NCI-H748 (cell line): Measurements from ENCODE around the gene SPTAN1.
A peak's percentile ranks its signal among the peaks of the same experiment; 100 is the strongest.

Experiments
- DNase-seq: peaks from one replicate; lab custom pipeline; 2025; ENCODE audit not compliant: unreplicated experiment; lab: John Stamatoyannopoulos, UW

SPTAN1 gene

DNA sequence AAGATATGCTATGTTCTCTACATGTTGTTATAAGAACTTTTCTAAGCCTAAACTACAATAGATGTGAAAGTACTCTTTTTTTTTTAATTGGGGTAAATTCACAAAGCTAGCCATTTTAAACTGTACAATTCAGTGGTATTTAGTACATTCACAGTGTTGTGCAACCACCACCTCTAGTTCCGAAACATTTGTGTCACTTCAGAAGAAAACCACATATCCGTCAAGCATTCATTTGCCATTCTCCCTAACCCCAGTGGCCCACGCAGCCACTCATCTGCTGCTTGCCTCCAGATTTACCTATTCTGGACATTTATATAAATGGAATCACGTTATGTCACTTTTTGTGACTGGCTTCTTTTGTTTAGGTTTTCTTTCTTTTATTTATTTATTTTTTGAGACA, 43.1 kb downstream of the SPTAN1 start:
- DNase-seq = no peak

GRCh38 chr9:128600099-128600498, 47.7 kb downstream of the SPTAN1 start:
- DNase-seq = no peak

- DNase-seq = no peak
Observed at GRCh38 chr9:128603697-128604096, 51.3 kb downstream of the SPTAN1 start.

DNA sequence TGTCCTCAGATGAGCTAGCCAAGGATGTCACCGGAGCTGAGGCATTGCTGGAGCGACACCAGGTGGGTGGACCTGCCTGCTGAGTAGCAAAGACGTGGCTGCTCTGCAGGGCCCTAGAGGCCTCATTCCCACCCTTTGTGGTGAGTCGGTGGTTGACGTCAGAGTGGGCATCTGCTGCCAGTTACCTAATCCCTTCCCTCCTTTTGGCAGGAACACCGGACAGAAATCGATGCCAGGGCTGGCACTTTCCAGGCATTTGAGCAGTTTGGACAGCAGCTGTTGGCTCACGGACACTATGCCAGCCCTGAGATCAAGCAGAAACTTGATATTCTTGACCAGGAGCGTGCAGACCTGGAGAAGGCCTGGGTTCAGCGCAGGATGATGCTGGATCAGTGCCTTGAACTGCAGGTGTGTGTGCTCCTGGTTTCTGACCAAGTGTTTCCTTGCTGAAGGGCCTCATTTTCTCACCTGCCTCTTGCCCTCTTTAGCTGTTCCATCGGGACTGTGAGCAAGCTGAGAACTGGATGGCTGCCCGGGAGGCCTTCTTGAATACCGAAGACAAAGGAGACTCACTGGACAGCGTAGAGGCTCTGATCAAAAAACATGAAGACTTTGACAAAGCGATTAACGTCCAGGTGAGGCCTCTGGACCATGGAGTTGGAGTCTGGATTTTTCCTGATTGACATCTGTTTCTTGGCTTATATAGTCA, 55.4 kb downstream of the SPTAN1 start:
- DNase-seq = no peak

DNA sequence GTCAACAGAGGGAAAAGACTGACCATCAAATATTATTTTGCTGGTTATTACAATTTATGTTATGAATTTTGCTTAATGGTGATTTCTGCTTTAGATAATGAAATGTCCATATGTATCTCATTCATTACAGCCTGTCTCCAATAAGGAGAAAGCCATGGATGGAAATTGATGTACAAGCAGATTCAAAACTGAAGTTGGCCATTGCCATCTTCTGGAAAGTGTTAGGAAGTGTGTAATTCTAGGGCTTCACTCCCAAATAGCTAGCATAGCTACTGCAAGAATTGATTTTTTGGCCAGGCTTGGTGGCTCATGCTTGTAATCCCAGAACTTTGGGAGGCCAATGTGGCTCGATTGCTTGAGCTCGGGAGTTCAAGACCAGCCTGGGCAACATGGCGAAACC, 58.5 kb downstream of the SPTAN1 start:
- no peak for DNase-seq

DNA sequence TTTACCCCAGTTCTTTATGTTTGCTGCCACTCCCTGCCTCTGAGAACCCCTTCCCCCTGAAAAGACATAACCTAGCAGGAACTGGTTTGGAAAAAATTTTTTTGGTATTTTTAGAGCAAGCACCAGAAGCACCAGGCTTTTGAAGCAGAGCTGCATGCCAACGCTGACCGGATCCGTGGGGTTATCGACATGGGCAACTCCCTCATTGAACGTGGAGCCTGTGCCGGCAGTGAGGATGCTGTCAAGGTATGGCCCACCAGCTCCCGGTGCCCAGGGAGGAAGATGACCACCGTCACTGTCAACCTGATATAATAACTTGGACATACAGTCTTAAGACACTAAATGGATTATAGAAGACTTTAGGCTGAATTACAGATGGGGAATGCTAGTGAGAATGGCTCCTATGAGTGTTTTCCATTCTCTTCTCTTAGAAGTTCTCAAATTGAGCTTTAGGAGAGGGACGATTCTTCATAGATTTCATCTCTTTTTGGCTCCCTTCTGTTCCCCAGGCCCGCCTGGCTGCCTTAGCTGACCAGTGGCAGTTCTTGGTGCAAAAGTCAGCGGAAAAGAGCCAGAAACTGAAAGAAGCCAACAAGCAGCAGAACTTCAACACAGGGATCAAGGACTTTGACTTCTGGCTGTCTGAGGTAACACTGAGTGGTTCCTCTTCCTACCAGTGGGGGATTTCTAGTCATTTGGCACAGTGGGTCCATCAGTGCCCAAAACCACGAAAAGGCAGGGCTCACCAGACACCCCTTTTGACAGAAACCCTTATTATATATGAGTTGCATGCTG, 59.4 kb downstream of the SPTAN1 start:
- no peak for DNase-seq

DNA sequence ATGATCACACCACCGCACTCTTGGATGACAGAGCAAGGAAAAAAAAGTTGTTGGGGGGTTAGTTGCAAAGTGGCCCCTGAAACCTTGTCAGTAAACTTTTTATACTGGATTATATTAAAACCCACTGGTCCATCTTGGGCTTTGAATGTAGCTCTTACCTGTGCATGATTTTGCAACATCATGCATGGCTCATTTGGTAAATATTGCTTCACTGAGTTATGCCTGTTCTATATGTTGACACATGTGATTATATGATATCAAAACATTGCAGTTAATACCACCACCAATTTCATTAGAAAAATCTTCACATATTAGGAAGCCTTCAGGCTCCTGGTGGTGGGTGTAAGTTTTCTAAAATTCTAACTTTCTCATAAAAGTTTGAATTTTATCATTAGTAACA, 62.3 kb downstream of the SPTAN1 start:
- no peak for DNase-seq

DNA sequence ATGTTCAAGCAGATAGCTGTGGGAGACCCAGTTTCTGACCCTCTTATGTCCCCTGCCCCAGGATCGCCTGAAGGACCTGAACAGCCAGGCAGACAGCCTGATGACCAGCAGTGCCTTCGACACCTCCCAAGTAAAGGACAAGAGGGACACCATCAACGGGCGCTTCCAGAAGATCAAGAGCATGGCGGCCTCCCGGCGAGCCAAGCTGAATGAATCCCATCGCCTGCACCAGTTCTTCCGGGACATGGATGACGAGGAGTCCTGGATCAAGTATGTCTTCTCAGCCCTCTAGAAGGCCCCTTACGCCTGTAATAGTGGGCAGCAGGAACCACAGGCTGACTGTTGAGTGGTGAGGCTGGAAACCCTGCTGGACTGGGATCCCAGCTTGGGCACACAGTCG, 63.2 kb downstream of the SPTAN1 start:
- DNase-seq = no peak

DNA sequence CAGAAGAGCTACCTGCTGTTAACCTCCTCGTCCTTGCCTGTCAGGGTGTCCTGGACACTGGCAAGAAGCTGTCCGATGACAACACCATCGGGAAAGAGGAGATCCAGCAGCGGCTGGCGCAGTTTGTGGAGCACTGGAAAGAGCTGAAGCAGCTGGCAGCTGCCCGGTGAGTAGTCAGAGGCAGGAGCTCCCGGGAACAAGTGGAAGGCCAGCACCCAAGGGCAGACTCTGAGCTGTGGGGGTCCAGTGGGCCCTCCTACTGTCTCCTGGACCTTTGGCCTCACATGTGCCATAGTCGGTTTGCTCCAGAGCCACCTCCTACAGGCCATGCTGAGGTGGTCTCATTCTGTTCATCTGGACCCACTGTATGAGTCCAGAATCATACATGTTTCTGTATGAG, 65.6 kb downstream of the SPTAN1 start:
- DNase-seq = no peak

DNA sequence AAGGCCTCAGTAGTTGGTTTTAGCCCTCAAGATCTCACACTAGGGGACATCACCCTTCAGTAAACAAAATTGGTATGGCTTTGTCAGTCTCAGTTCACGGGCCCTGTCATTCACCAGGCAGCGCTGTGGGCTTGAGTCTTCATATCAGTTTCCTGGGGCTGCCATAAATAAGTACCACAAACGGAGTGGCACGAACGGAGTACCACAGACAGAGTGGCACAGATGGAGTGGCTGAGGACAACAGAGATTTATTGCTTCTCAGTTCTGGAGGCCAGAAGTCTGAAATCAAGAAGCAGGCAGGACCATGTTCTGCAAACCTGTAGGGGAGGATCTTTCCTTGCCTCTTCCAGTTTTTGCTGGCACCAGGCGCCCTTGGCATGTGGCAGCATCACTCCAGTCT, 66.7 kb downstream of the SPTAN1 start:
- DNase-seq = no peak

DNA sequence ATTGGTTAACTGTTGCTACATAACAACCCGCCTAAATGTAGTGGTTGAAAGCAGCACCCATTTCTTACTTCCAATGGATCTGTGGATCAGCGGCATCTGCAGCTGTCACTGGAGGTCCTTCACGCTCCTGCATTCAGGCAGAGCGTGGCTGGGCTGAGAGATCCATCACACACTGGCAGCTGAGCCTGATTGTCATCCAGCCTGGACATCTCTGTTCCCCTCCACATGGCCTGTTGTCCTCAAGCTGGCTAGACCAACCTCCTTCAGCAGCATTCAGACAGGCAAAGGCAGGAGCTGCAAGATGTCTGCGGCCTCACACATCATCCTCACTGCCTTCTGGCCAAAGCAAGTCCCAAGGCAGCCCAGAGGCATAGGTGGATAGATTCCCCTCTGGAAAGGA, 67.4 kb downstream of the SPTAN1 start:
- no peak for DNase-seq

GRCh38 chr9:128621730-128622455, 69.5 kb downstream of the SPTAN1 start:
- no peak for DNase-seq

DNA sequence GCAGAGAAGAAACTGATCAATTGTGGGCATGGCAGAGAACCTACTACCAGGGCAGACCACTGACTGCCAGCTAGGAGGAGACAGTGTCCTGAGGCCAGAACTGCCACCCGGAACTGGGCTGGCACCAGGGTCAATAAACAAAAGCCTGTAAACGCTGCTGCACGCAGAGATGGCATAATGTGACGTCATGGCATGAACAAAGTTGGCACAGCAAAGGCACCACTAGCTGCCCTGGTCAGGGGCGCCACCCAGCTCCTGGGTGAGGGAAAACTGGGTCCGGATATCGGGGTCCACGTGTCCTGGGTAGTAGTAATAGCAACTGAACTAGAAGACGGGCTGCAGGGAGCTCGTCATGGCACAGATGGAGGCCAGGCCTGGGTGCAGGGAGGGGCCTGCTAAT, 72.2 kb downstream of the SPTAN1 start:
- DNase-seq = no peak

- peak; percentile 18 for DNase-seq
Observed at GRCh38 chr9:128625391-128626146, 73.2 kb downstream of the SPTAN1 start.

DNA sequence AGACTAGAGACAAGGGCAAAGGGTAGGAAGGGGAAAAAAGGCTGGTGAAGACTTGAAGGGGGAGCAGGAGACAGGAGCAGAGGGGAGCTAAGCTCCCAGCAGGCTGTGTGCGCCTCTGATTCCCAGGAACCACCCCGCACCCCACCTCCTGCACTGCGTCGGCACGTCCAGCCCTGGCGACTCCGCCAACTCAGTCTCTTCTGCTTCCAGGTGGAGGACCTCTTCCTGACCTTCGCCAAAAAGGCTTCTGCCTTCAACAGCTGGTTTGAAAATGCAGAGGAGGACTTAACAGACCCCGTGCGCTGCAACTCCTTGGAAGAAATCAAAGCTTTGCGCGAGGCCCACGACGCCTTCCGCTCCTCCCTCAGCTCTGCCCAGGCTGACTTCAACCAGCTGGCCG, 73.8 kb downstream of the SPTAN1 start:
- no peak for DNase-seq

- DNase-seq = no peak
Observed at GRCh38 chr9:128627127-128627715, 74.8 kb downstream of the SPTAN1 start.

DNA sequence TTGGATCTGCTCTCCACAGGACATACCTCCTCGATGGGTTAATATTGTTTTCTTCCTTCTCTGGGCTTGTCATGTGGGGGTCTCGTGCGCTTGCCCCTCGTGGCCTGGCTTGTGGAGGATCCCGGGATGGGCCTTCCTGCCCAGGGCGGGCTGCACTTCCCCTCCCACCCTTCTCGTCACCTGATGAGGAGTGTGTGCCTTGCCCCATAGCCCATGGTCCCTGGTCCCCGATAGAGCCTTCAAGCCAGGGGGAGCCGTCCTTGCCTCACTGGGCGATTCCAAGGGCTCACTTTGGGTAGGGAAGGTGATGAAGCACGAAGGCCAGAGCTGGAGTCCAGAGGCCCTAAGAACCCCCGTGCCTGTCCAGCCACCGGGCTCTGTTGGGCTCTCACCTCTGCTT, 75.5 kb downstream of the SPTAN1 start:
- no peak for DNase-seq

DNA sequence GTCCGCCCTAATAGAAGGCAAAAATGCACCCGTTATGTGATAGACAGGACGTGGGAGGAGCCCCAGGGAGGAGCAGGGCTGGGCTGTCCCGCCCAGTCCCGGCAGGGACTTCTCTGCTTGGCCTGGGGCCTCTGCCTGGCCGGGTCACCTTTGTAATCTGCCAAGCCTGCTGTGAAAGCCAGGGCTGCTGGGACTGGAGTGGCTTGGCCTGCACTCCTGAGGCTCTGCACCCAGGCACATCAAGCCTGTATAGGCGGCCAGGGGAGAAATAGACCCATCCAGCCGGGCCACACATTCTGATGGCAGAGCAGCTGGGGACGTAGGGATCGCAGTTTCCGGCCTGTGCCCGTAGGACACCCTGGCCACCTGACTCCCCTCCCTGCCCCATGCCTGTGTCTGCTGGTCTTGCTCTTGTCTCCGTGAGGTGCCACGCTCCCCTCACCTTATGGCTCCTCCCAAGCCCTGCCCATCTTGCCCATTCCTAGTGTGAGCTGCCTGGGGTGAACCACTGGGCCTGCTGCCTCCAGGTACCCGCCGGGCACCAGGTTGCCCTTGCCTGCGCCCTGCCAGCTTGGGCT, 76.2 kb downstream of the SPTAN1 start:
- no peak for DNase-seq

- DNase-seq = no peak
Observed at GRCh38 chr9:128629136-128629535, 76.7 kb downstream of the SPTAN1 start.

GRCh38 chr9:128629852-128630545, 77.6 kb downstream of the SPTAN1 start:
- DNase-seq = no peak
